Fibroblast of lung (primary cell): Measurements from ENCODE around the gene MPDZ.

Experiments
- CTCF ChIP-seq, 2 donors: IDR thresholded peaks in 1 of 2; conservative IDR thresholded peaks in 1 of 2; 1 replicate in 1 of 2; 2 replicates in 1 of 2; pipeline ENCODE4 v1.5.1; 2011 to 2012; ENCODE audit warnings: low read length in 2 of 2, control low read depth in 1 of 2, inconsistent platforms in 1 of 2, low read depth in 1 of 2, mild to moderate bottlenecking in 1 of 2
- EZH2 ChIP-seq: IDR thresholded peaks from 2 replicates; pipeline ENCODE4 v1.5.1; 2012; ENCODE audit warnings: low read length, control low read depth, mild to moderate bottlenecking; ENCODE audit errors: missing control alignments

DNA sequence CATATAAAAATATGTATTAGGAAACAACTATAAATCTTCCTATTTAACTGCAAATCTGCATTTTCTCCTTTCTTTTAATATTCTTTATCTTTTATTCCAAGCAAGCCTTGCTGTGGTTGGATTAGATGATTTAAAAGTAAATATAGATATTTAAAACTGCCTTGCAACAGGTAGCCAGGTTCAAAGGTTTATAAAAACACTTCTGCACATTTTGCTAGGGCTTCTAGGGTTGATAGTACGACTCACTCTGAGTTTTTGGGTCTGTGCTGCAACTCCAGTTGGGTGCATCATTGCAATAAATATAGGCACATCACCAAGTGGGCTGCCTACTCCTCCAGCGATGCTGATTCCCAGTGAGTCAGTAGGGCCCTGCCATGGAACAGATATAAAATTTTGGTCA lies 167.7 kb downstream of the MPDZ start:
- TF ChIP-seq CTCF (conservative IDR thresholded peaks at IDR 0.05 in 1 of 2, IDR thresholded peaks at IDR 0.05 in 1 of 2; ENCODE audit: low read depth in 1 of 2, low read length in 2 of 2) (no peak), EZH2 (no peak)
